Activated naive CD8-positive, alpha-beta T cell (primary cell): ENCODE data around the gene HMX3.

Source experiments
- H3K27ac Mint-ChIP-seq: one replicate; pipeline ENCODE4 v1.8.0; 2021; ENCODE audit warnings: mixed read lengths
- H3K27me3 Mint-ChIP-seq: one replicate; pipeline ENCODE4 v1.8.0; 2021; ENCODE audit warnings: mixed read lengths
- H3K36me3 Mint-ChIP-seq: one replicate; pipeline ENCODE4 v1.8.0; 2021; ENCODE audit warnings: mixed read lengths
- H3K4me1 Mint-ChIP-seq: one replicate; pipeline ENCODE4 v1.8.0; 2021; ENCODE audit warnings: low read depth, mixed read lengths
- H3K4me3 Mint-ChIP-seq: one replicate; pipeline ENCODE4 v1.8.0; 2021; ENCODE audit warnings: mild to moderate bottlenecking, mixed read lengths
- H3K9me3 Mint-ChIP-seq: one replicate; pipeline ENCODE4 v1.8.0; 2021; ENCODE audit warnings: low read depth, mixed read lengths

HMX3 gene

GRCh38 chr10:123150271-123150985 is 14.7 kb downstream of the HMX3 start:
- no peaks in the 10 kb centered on the region for H3K9me3 Mint-ChIP-seq
- peaks cover 21% of the 10 kb centered on the region for H3K27me3 Mint-ChIP-seq
- H3K4me3 Mint-ChIP-seq = peak overlapping the region; percentile 83
- no peaks in the 10 kb centered on the region for H3K36me3 Mint-ChIP-seq
- peaks cover 51% of the 10 kb centered on the region for H3K4me1 Mint-ChIP-seq
- H3K27ac Mint-ChIP-seq = no peak overlapping the region

GRCh38 chr10:123150986-123151736 is 15.4 kb downstream of the HMX3 start:
- peaks cover 52% of the 10 kb centered on the region for H3K4me1 Mint-ChIP-seq
- H3K27ac Mint-ChIP-seq = no peak overlapping the region

GRCh38 chr10:123151737-123152135 is 16.0 kb downstream of the HMX3 start:
- no peaks in the 10 kb centered on the region for H3K9me3 Mint-ChIP-seq
- H3K27me3 Mint-ChIP-seq = peaks cover 16% of the 10 kb centered on the region
- H3K27ac Mint-ChIP-seq = no peak overlapping the region
- H3K4me1 Mint-ChIP-seq = peaks cover 51% of the 10 kb centered on the region
- peak overlapping the region; percentile 83 for H3K4me3 Mint-ChIP-seq
- peaks cover 5% of the 10 kb centered on the region for H3K36me3 Mint-ChIP-seq

More at GRCh38 chr10:123150986-123151736, 15.4 kb downstream of the HMX3 start:
- Mint-ChIP-seq H3K4me3 (peak overlapping the region; percentile 83), H3K9me3 (no peaks in the 10 kb centered on the region), H3K27me3 (peaks cover 17% of the 10 kb centered on the region), H3K36me3 (peaks cover 2% of the 10 kb centered on the region)

GRCh38 chr10:123153486-123154091 is 17.8 kb downstream of the HMX3 start:
- Mint-ChIP-seq H3K36me3 (peaks cover 17% of the 10 kb centered on the region), H3K9me3 (no peaks in the 10 kb centered on the region), H3K4me1 (peaks cover 62% of the 10 kb centered on the region), H3K27me3 (peaks cover 9% of the 10 kb centered on the region), H3K4me3 (peak overlapping the region; percentile 100), H3K27ac (peak overlapping the region; percentile 99)

GRCh38 chr10:123154092-123154710 is 18.4 kb downstream of the HMX3 start, which contains the start of gene BUB3:
Gene BUB3, plus strand, starts transcription at chr10:123154402. Its CDS starts 516 bp downstream, at chr10:123154918.
- H3K4me3 Mint-ChIP-seq = peak within 1 kb of the TSS; percentile 100
- H3K27me3 Mint-ChIP-seq = peaks cover 4% of the 10 kb centered on the region
- peaks cover 18% of the 10 kb centered on the region for H3K36me3 Mint-ChIP-seq
- H3K9me3 Mint-ChIP-seq = no peaks in the 10 kb centered on the region
- H3K4me1 Mint-ChIP-seq = peaks cover 63% of the 10 kb centered on the region
- H3K27ac Mint-ChIP-seq = peak within 1 kb of the TSS; percentile 99

- peaks cover 4% of the 10 kb centered on the region for H3K27me3 Mint-ChIP-seq
- peak overlapping the region; percentile 100 for H3K4me3 Mint-ChIP-seq
- H3K4me1 Mint-ChIP-seq = peaks cover 68% of the 10 kb centered on the region
- no peaks in the 10 kb centered on the region for H3K9me3 Mint-ChIP-seq
- H3K27ac Mint-ChIP-seq = peak overlapping the region; percentile 90
- peaks cover 18% of the 10 kb centered on the region for H3K36me3 Mint-ChIP-seq
Observed at GRCh38 chr10:123154711-123155505, 19.1 kb downstream of the HMX3 start.

GRCh38 chr10:123156078-123156477 is 20.3 kb downstream of the HMX3 start:
- Mint-ChIP-seq H3K4me3 (peak overlapping the region; percentile 100), H3K4me1 (peaks cover 71% of the 10 kb centered on the region), H3K27ac (peak overlapping the region; percentile 50), H3K27me3 (peaks cover 2% of the 10 kb centered on the region), H3K9me3 (no peaks in the 10 kb centered on the region), H3K36me3 (peaks cover 18% of the 10 kb centered on the region)

GRCh38 chr10:123157210-123157609 is 21.4 kb downstream of the HMX3 start:
- Mint-ChIP-seq H3K9me3 (no peaks in the 10 kb centered on the region), H3K4me3 (peak overlapping the region; percentile 60), H3K4me1 (peaks cover 72% of the 10 kb centered on the region), H3K36me3 (peaks cover 24% of the 10 kb centered on the region), H3K27ac (peak overlapping the region; percentile 28), H3K27me3 (no peaks in the 10 kb centered on the region)

GRCh38 chr10:123158682-123159081 is 22.9 kb downstream of the HMX3 start:
- H3K27ac Mint-ChIP-seq = peak overlapping the region; percentile 50
- peaks cover 67% of the 10 kb centered on the region for H3K4me1 Mint-ChIP-seq
- peaks cover 24% of the 10 kb centered on the region for H3K36me3 Mint-ChIP-seq
- no peaks in the 10 kb centered on the region for H3K9me3 Mint-ChIP-seq
- peak overlapping the region; percentile 60 for H3K4me3 Mint-ChIP-seq
- H3K27me3 Mint-ChIP-seq = no peaks in the 10 kb centered on the region

GRCh38 chr10:123160311-123160980 is 24.7 kb downstream of the HMX3 start:
- Mint-ChIP-seq H3K4me3 (peak overlapping the region; percentile 43), H3K27ac (peak overlapping the region; percentile 43), H3K9me3 (no peaks in the 10 kb centered on the region), H3K4me1 (peaks cover 66% of the 10 kb centered on the region), H3K27me3 (no peaks in the 10 kb centered on the region), H3K36me3 (peaks cover 26% of the 10 kb centered on the region)

- Mint-ChIP-seq H3K27me3 (no peaks in the 10 kb centered on the region), H3K4me1 (peaks cover 42% of the 10 kb centered on the region), H3K4me3 (no peak overlapping the region), H3K36me3 (peaks cover 20% of the 10 kb centered on the region), H3K9me3 (no peaks in the 10 kb centered on the region), H3K27ac (no peak overlapping the region)
Observed at GRCh38 chr10:123164319-123164718, 28.5 kb downstream of the HMX3 start.

GRCh38 chr10:123165445-123166072 is 29.8 kb downstream of the HMX3 start:
- Mint-ChIP-seq H3K4me3 (no peak overlapping the region), H3K27ac (no peak overlapping the region), H3K27me3 (no peaks in the 10 kb centered on the region), H3K9me3 (no peaks in the 10 kb centered on the region), H3K36me3 (peaks cover 21% of the 10 kb centered on the region), H3K4me1 (peaks cover 30% of the 10 kb centered on the region)

GRCh38 chr10:123166618-123167017 is 30.8 kb downstream of the HMX3 start:
- no peak overlapping the region for H3K4me3 Mint-ChIP-seq
- no peaks in the 10 kb centered on the region for H3K27me3 Mint-ChIP-seq
- H3K36me3 Mint-ChIP-seq = peaks cover 25% of the 10 kb centered on the region
- H3K27ac Mint-ChIP-seq = no peak overlapping the region
- no peaks in the 10 kb centered on the region for H3K9me3 Mint-ChIP-seq
- peaks cover 20% of the 10 kb centered on the region for H3K4me1 Mint-ChIP-seq
